Embryonic facial prominence (tissue), 1 donor: ENCODE data around the gene CNPY1.

ENCODE experiments used
- DNase-seq: peaks from one replicate; pipeline ENCODE4 v3.0.0-alpha.2; 2016; ENCODE audit errors: extremely low spot score

CNPY1 gene

DNA sequence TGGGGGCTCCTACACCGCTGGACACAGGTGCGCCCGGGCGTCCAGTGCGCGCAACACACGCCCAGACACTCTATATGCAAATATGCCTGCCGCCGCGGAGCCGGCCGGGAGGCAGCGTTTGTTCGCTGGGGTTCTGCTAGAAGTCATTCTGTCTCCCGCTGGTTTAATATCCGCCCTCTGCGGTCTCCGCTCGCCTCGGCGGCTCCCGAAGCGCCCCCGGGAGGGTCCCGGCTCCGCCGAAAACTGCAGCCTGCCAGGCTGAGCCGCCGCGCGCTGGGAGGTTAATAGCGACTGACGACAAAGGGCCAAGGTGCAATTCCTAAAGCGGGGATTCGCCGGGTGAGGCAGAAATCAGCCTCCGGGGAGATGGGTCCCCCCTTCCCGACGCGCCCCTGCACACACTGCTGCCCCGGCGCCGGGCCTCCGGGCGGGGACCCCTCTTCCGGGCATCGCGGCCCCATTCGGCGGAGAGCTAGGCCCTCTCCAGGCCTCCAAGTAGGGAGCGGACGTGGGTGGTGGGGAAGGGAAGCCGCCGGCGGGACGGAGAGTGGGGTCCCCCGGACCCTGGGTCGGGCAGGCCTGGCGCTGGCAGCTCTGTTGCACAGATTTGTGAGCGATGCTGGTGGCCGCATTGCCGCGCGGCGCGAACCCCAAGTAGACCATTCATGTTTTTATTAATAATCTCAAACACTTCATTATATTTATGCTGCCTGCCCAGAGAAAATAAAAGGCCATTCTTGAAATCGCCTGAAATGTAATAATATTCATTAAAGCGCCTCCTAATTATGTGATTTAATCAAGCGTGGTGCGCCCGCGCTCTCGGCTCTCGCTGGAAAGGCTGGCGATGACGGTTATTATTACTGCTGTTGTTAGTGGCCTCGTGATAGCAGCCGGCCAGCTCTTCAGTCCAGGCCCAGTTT lies 79.3 kb downstream of the CNPY1 start:
- DNase-seq = no peak

DNA sequence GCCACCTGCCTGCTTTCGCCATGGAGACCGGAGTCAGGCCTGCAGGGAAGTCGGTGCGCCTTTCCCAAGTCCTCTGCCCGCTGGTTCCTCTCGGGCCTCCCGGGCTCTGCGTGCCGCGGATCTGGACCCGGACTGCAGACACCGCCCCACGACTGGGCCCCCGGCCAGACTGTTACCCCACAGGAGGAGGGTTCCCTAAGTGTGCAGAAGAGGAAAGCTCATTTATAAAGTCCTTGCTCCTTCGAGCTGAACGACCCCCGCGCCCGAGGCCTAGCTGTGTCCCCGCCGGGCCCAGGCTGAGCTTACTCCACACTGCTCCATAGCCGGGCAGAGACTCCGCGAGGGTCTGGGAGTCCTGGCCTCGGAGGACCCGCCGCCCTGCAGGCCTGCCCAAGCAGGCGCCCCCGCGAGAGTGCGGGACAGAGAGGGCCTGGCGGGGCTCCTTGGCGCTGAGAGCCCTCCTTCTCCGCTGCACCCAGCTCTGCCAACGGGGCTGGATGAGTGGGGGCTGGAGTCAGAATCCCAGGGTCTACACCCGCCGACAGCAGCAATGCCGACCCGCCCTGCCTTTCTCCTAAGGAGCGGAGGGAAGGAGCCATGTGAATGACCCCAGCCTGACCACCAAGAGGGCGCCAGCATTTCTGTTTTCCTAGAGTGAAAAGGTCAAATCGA lies 80.1 kb downstream of the CNPY1 start:
- no peak for DNase-seq

DNA sequence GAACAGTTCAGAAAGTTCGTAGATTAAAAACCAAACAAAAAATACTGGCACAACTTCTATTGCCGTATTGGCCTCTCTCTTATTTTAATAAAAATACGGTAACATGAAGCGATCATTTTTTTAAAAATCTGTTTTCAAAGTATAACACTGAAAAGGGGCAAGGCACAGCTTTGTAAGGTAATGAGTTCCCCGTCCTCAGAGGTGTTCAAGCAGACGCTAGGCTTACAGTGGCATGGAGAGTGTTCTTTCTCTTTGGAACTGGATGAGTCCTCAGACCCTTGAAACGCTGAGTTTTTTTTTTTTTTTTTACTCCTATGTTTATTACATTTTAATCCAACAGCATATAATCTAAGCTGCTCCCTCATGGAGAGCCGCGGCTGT lies 80.6 kb downstream of the CNPY1 start:
- DNase-seq = no peak

DNA sequence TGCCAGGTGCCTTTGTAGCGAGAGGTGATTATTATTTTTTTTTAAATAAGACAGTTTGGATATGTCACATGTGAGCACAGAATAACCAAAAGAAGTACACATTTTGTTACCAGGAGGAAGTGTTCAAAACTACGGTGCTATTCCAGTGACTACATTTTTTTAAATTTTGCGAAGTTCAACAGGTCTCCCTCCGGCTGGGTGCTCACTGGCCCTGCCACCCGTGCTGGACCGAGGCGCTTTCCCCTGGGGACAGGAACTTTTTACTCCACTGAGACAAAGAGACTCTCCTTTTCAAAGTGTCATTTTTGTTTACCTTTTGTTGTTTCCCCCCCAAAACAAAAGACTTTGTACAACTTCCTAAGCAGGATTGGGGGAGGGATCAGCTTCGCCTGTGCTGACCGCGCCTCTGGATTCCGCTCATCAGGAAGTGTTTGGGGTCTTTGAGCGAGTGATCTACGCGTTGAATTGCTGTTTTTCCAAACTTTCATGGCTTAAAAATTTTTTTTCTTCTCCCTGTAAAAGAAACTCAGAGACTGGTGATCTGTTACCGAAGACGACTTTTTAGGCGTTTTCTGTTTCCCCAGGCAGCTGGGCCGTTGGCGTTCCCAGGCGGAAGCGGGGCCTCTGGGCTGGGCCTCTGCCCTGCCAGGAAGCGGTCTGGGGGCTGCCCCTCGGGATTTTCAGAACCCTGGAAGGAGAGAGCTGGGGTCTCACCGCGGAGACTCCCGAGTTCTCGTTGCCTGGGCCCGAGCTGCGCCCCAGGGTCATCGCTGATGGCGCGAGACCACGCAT lies 81.2 kb downstream of the CNPY1 start:
- DNase-seq = no peak

DNA sequence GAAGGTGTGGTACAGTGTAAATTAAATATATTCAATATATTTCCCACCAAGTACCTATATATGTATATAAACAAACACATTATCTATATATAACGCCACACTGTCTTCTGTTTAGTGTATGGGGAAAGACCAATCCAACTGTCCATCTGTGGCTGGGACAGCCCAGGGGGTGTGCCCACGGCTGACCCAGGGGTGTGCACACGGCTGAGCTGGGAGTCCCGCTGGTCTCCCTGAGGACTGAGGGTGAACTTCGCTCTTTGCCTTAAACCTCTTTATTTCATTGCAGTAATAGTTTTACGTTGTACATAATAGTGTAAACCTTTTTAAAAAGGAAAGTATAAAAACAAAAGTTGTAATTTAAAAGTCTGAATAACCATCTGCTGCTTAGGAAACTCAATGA lies 82.2 kb downstream of the CNPY1 start:
- DNase-seq = no peak

GRCh38 chr7:155463114-155463811 lies 83.1 kb downstream of the CNPY1 start:
- DNase-seq = no peak

DNA sequence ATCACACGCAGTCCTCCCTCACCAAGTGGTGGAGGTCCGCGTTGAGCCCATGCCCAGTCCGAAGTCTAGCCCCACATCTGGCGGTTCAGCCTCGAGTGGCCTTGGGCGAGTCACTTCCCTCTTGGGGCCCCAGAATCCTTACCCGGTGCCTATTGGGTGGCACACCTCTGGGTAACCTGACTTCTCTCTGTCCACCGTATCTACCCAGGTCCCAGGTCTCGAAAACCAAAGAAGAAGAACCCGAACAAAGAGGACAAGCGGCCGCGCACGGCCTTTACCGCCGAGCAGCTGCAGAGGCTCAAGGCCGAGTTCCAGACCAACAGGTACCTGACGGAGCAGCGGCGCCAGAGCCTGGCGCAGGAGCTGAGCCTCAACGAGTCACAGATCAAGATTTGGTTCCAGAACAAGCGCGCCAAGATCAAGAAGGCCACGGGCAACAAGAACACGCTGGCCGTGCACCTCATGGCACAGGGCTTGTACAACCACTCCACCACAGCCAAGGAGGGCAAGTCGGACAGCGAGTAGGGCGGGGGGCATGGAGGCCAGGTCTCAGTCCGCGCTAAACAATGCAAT lies 84.1 kb downstream of the CNPY1 start:
- DNase-seq = no peak

DNA sequence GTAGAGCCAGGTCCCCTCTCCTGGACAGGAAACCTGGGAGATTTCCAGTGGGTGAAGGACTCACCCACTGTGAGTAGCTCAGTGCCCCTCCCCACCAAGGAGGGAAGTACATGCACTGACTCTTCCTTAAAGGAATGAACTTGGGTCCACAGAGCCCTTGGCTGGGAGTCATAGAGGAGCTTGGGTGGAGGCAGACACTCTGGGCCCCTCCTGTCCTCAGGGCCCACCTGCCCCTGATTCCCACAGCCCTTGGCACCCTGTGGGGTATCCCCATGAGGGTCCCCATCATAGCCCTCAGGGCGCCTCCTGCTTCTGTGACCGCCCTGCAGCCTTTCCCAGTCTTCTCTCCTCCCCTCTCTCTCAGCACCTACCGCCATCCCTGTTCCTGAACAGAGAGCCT lies 84.7 kb downstream of the CNPY1 start:
- no peak for DNase-seq

- DNase-seq = no peak
These were observed 85.3 kb downstream of the CNPY1 start for GRCh38 chr7:155460926-155461613.

- no peak for DNase-seq
These were observed 86.5 kb downstream of the CNPY1 start for GRCh38 chr7:155459700-155460461.

- DNase-seq = no peak
These were observed 87.3 kb downstream of the CNPY1 start for GRCh38 chr7:155458878-155459699.

DNA sequence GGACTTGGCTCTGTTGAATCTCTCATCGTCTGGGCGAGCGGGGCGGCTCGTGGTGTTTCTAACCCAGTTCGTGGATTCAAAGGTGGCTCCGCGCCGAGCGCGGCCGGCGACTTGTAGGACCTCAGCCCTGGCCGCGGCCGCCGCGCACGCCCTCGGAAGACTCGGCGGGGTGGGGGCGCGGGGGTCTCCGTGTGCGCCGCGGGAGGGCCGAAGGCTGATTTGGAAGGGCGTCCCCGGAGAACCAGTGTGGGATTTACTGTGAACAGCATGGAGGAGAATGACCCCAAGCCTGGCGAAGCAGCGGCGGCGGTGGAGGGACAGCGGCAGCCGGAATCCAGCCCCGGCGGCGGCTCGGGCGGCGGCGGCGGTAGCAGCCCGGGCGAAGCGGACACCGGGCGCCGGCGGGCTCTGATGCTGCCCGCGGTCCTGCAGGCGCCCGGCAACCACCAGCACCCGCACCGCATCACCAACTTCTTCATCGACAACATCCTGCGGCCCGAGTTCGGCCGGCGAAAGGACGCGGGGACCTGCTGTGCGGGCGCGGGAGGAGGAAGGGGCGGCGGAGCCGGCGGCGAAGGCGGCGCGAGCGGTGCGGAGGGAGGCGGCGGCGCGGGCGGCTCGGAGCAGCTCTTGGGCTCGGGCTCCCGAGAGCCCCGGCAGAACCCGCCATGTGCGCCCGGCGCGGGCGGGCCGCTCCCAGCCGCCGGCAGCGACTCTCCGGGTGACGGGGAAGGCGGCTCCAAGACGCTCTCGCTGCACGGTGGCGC lies 88.1 kb downstream of the CNPY1 start, which contains the start of gene EN2:
EN2 (plus strand) TSS at position 19 of the 767 bp plus-strand sequence; CDS start at position 268, 249 bp downstream.
- no peak for DNase-seq

DNA sequence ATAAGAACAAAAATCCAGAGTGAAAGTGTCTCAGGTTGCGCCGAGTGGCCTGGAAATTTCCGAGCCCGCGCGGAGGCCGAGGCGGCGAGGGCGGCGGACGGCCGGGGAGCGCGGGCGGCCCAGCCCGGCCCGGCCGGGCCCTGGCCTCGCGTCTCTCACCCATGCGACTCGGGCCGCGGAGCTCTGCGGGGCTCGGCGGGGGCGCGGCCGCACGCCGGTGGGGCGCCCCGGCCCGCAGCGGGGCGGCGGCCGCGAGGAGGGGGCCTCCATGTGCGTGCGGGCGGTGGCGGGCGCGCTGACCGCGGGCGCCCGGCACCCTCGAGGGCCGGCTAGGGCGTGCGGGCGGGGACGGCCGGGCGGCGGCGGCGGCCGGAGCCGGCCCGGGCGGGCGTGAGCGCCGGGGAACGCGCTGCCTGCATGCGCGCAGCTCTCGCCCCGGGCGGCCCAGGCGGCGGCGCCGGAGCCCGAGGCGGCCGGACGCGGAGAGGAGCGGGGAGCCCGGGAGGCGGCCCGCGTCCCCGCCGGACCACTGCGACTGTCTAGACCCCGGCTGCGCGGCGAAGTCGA lies 88.7 kb downstream of the CNPY1 start:
- no peak for DNase-seq

- DNase-seq = no peak
These were observed 89.4 kb downstream of the CNPY1 start for GRCh38 chr7:155456738-155457543.

- no peak for DNase-seq
These were observed 90.3 kb downstream of the CNPY1 start for GRCh38 chr7:155455776-155456737.
